ENCODE results near the gene CD151.

DNA sequence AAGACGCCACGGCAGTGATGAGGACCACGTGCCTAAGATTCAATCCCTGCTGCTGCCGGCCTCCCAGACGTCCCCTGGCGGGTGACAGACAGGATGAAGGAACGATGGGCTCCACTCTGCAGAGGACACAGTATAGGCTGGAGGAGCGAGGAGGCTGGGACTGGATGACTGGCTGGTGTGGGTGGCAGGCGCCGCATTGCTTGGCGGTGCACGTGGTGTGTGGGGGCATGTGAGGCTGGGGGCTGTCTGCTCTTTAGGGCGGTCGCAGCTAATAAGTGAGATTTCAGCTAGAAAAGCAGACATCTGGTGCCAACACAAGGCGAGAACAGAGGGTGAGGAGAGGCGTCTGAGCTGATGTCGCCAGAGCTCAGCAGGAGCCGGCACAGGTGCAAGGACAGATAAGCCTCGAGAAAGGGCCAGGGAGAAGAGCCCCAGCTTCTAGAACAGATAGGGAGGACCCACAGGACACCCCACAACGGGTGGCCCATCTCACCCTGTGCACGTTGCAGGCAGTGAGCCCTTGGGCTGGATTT is 43.1 kb downstream of the CD151 start:
- TF ChIP-seq POLR2AphosphoS5 (IDR thresholded peaks at IDR 0.05; ENCODE audit: low read depth) (no peak), CTCF (conservative IDR thresholded peaks at IDR 0.05; ENCODE audit: low read depth in 2 of 2) (no peak), EZH2 (IDR thresholded peaks at IDR 0.05; ENCODE audit: low read depth, unreplicated experiment) (no peak), REST (IDR thresholded peaks at IDR 0.05; ENCODE audit: unreplicated experiment) (no peak)
